Measurements from ENCODE around the gene PRR19.
A peak's percentile ranks its signal among the peaks of the same experiment; 100 is the strongest.

Gene PRR19

DNA sequence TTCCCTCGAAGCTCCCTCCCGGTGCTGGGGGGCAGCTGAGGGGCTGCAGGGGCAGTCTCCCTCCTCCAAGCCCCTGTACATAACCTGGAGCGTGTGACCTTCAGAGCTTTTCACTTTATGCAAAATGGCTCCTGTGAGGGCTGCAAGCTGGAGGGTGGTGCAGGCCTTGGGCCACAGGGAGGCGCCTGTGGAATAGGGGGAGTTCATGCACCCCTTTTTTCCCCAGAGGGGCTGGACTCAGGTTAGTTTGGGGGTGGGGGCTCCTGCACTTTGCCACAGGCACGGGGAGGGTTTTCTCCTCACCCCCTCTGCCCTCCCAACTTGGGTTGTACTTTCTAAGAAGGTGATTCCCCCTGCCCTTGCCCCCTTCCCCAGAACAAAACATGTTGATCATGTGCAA, 6.6 kb upstream of the PRR19 start:
- no peak for DNase-seq (ENCODE audit: low read depth in 2 of 2)

DNA sequence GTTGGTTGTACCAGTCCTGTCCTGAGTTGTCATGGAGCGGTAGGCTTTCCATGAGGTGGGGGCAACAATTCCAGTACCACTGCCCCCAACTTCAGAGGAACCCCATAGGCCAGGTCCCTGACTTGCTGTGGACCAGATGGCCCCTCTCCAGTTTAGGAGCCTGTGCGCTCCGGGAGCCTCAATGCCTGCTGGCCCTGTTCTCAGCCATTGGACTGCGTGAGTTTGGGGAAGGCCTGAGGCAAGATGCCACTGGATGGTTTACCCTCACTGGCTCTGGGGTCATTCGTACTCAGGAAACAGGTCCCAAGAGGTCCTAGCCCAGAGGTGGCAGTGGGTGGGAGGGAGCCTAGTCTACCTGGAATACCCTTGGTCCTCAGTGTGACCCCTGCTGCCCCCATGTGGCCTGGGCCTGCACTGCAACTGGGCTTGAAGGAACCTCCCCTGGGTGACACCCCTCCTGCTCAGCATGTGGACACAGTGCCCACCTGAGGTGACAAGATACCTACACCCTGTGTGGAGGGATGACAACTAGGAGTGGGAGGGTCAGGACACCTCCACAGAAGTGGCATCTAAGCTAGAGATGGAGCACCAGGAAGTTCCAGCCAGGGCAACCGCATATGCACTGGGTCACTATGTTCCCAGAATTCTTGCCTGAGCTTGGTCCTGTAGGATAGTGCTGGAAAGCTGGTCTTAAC, 6.0 kb upstream of the PRR19 start:
- DNase-seq (ENCODE audit: low read depth in 2 of 2) = peak; percentile 67 to 86

DNA sequence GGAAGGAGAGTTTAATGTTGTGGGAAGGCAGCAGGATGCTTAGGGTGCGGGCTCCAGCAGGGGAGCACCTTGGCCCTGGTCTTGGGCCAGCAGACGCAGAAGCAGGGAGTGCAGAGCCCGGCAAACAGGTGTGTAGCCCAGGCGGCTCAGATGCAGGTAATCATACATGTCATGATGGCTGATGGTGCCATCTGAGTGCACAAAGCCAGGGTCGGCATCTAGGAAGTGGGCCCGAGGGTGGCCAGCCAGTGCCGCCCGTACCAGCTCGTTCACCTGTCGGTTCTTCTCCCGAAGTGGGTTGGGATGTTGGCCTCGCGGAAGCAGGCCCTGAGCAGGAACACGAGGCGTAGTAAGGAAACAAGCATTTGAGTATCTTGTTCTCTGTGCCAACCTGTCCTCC, 4.9 kb upstream of the PRR19 start:
- DNase-seq (ENCODE audit: low read depth in 2 of 2) = no peak

DNA sequence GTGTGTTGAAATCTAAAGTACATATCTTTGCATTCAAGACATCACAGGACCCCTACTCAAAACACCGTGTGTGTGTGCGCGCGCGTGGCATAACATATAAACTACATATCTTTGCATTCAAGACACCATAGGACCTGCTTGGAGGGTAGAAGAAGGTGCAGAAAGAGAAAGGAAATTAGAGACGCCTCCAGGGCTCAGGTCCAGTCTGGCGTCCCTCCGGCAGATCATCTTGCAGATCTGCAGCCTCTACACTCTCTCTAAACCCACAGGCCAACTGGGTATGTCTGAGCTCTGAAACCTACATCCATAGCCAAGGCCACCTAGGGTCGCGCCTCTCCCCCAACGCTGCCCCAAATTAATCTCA, 1.2 kb downstream of the PRR19 start:
- no peak for DNase-seq (ENCODE audit: low read depth in 2 of 2)

DNA sequence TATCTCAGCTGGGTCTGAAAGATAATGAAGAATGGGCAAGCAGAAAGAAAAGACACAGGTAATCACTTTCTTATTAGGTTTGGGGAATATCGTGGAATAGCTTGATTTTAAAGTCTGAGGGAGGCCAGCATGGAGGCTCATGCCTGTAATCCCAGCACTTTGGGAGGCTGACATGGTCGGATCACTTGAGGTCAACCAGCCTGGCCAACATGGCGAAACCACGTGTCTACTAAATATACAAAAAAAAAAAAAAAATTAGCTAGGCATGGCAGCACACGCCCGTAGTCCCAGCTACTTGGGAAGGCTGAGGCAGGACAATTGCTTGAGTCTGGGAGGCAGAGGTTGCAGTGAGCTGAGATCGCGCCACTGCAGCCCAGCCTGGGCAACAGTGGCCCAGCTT, 1.9 kb downstream of the PRR19 start:
- DNase-seq (ENCODE audit: low read depth in 2 of 2) = no peak

DNA sequence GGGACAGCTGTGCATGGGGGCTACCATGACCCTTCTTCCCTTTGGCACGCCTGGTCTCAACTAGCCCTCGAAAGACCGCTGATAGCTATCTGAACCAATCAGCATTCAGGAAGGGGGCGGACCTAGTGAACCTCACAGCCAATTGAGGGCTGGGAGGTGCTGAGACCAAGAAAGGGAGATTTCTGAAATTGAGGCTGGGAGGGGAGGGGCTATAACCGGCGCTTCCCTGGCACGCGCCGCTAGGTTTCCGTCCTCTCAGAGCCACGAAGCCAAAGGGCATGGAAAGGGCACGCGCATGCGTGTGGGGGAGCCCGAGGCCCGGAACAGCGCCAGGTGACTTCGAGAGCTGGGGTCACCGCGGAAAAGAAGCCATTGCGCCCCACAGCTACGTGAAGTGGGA, 4.7 kb downstream of the PRR19 start:
- DNase-seq (ENCODE audit: low read depth in 2 of 2) = no peak

DNA sequence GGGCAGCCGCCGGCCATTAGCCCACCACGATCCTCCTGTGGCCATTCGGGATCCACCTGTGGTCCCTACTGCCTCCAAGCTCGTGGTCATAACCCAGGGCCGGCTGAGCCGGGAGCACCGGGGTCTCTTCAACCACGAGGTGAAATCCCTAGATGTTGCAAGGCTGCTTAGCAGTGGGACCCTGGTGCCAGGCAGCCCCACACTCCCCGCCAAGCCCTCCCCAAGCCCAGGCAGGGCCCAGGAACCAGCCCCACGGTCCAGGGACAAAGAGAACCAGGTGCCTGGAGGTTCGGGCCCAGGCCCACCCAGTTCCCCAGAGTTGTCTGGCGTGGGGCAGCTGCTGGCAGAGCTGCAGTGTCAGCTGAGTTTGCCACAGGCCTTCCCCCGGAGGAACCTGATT, 7.8 kb downstream of the PRR19 start:
- no peak for DNase-seq (ENCODE audit: low read depth in 2 of 2)

DNA sequence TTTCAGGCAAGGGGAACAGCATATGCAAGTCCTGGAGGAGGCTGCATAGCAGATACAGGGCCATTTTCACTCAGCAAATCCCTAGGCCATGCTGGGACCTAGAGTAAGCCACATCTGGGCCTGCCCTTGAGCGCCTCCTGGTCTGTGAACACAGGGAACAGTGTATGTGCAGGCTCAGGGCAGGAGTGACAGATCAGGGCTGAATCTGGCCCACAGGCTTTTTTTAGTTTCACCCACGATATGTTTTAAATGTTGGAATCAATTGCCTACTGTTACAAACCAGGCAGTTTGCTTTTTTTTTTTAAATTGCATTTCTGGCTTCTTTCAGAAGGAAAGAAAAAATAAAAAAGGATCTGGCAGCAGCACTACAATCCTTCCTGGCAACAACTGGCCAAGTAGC, 9.7 kb downstream of the PRR19 start:
- no peak for DNase-seq (ENCODE audit: low read depth in 2 of 2)

DNA sequence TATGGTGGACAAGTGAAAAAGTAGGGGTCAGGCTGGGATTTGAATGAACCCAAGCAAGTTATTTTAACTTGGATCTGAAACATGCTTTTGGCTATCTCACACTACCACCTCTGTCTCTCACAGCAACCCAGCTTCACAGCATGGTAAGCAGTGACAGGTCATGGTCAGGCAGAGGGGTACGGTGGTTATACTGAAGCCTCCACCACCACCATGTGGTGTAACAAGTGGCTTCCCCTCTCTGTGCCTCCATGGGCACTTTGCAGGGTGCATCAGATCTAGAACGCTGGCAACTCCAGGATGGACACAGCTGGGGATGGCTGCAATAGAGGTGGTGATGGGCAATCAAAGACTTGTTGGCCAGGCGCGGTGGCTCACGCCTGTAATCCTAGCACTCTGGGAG, 10.4 kb downstream of the PRR19 start:
- DNase-seq (ENCODE audit: low read depth in 2 of 2) = no peak

DNA sequence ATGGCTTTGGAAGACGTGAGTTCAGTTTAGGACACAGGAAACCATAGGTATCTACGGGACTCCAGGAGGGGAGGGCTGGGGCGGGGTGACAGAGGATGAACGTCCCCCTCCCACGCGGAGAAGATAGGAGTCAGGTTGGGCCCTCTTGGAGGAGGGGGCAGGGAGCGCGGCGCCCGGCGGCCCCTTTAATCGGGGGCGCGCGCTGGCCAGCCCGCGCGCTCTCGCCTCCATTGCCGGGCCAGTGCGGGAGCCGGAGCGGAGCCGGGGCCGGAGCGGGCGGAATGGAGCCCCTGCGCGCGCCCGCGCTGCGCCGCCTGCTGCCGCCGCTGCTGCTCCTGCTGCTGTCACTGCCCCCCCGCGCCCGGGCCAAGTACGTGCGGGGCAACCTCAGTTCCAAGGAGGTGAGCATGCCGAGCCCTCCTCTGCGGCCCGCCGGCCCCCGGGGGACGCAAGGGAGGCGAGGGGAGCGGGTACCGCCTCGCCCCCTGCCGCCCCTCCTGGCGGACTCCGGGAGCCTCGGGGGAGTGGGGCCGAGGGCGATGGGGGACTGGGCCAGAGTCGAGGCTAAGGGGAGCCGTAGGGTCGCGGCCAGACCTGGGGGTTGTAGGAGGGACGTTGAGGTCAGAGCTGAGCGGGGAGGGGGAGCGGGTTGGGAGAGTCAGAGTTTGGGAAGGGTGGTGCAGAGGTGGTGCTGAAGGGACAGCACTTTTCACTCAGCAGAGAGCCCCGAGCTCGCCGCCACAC, 11.3 kb downstream of the PRR19 start, which contains the start of gene TMEM145:
Gene TMEM145 (plus strand): TSS at position 214 of the 744 bp plus-strand sequence. CDS start 68 bp downstream, at position 282.
- DNase-seq (ENCODE audit: low read depth in 2 of 2) = peak in 1 of 2 donors; percentile 45

DNA sequence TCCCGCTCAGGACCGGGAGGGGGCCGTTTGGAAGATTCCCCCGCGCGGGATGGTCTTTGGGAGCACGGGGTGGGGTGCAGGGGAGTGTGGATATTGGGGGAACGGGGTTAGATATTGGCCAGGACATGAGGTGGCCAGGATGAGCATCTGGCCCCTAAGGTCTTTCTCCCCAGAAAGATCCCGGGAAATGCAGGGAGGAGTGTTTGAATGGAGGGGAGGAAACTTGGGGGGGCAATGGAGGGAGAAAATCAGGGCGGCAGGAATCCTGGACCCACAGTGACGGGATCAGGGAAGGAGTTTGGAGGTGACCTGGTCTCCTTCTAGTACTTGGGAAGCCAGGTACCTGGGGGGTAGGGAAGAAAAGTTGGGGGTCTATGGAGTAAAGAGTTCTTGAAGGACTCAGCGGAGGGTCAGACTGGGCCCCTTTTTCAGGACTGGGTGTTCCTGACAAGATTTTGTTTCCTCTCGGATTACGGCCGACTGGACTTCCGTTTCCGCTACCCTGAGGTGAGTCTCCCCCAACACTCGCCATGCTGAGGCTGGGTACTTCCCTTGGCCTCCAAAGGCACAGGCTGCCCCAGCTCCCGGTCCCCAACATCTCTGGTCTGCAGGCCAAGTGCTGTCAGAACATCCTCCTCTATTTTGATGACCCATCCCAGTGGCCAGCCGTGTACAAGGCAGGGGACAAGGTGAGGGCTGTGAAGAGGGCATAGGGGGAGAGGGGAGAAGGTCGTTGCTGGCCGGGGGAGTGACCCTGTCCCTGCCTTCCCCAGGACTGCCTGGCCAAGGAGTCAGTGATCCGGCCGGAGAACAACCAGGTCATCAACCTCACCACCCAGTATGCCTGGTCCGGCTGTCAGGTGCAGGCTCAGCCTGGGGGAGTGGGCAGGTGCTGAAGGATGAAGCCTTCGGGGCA, 12.2 kb downstream of the PRR19 start:
- no peak for DNase-seq (ENCODE audit: low read depth in 2 of 2)

DNA sequence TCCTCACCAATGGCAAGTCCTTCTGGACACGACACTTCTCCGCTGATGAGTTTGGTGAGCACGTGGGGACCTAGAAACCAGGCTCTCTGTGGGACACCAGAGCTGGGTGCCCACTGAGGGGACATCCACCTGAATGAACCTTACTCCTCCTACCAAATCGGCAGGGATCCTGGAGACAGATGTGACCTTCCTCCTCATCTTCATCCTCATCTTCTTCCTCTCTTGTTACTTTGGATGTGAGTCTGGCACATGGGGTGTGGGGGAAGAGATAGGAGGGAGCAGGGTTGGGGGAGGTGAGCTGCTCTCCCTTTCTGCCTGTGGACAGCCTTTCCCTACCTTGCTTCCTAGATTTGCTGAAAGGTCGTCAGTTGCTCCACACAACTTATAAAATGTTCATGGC, 13.1 kb downstream of the PRR19 start:
- DNase-seq (ENCODE audit: low read depth in 2 of 2) = no peak

DNA sequence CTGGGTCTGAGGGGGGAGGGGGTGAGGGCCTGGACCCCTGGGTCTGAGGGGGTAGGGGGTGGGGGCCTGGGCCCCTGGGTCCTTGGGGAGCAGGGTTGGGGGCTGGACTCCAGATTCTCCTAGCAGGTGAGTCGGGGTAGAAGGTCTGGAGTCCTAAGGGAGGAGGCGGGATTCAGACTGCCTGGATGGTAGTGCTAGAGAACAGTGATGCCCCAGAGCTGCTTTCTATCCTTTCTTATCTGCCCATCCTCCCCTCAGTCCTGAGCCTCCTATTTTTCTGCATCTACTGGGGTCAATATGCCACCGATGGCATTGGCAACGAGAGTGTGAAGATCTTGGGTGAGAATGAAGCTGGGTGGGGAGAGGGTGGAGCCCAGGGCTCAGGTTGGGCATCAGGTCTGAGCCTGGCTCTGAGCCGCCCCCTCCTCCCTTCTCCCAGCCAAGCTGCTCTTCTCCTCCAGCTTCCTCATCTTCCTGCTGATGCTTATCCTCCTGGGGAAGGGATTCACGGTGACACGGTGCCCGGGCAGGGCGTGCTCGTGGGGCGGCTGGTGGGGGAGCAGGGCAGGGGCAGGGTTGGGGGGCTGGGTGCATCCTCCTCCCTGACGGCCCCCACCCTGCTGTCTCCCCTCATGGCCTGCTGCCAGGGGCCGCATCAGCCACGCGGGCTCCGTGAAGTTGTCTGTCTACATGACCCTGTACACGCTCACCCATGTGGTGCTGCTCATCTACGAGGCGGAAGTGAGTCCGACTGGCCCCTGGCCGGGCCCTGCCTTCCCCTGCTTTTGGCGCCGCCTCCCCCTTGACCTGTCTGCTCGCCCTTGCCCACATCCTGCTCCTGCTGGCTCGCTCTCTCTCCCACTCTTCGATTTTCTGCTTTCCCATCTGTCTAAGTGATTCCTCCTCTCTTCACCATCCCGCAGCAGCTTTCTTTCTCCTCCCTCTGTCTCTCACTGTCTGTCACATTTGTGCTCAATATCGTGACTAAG, 14.6 kb downstream of the PRR19 start:
- no peak for DNase-seq (ENCODE audit: low read depth in 2 of 2)

DNA sequence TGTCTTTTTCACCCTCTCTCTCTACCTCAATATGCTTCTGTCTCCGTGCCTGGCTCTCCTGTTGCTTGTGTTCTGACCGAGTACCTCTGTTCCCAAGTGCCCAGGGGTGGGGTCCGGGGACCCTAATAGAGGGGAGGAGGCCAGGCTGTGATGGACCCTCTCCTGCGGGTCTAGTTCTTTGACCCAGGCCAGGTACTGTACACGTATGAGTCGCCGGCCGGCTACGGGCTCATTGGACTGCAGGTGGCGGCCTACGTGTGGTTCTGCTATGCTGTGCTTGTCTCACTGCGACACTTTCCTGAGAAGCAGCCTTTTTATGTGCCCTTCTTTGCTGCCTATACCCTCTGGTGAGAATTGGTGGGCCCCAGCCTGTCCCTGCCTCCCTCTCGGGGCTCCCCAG, 15.6 kb downstream of the PRR19 start:
- no peak for DNase-seq (ENCODE audit: low read depth in 2 of 2)

DNA sequence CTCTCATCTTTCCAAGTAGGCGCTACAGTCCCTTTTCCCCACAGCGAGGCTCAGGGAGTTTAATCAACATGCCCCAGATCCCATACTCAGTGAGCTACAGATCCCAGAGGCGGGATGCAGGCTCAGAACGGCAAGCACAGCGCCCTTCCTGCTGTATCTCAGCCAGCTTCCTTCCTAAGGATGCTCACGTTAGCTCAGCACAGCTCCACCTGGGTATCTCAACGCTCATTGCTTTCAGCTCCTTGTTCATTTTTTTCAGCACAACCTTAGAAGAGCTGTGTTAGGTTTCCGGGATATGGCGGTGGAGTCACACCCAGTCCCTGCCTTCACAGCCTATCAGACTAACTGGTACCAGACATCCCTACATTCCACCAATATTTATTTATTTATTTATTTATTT, 20.4 kb downstream of the PRR19 start:
- DNase-seq (ENCODE audit: low read depth in 2 of 2) = no peak

DNA sequence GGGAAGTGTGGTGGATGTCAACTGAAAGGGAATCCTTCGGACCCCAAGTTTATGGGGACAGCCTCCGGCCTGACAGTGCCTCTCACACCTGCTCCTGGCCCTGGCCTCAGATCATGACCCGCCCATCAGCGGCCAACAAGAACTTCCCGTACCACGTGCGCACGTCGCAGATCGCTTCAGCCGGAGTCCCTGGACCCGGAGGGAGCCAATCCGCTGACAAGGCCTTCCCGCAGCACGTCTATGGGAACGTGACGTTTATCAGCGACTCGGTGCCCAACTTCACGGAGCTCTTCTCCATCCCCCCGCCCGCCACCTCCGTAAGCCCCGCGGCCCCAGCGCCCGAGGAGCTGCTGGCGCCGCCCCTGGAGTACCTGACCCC, 21.5 kb downstream of the PRR19 start:
- DNase-seq (ENCODE audit: low read depth in 2 of 2) = no peak

DNA sequence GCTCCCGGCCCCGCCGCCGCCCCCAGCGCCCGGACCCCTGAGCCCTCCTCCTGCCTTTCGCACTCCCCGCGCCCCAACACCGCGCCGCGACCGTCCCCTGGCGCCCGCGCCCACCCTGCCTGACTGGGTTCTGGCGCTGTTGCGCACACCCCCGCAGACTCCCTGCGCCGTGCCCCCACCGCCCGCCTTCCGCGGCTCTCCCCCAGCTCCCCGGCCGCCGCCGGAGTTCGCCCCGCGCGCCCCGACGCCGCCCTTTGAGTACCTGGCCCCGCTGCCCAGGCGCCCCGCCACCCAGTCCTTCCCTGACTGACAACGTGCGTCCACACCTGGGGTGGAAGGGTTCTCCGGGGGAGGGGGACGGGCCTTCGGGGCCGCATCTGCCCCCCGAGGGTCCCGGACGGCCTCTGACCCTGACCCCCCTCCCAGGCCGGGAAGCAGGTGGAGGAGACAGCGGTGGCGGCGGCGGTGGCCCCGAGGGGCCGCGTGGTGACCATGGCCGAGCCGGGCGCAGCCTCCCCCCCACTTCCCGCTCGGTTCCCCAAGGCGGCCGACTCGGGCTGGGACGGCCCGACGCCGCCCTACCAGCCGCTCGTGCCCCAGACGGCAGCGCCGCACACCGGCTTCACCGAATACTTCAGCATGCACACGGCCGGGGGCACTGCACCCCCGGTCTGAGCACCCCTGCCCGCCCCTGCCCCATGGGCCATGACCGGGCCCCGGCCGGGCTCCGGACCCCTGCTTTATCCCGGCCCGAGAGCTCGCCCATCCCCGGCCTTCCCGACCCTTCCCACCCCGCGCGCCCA, 22.1 kb downstream of the PRR19 start:
- no peak for DNase-seq (ENCODE audit: low read depth in 2 of 2)

DNA sequence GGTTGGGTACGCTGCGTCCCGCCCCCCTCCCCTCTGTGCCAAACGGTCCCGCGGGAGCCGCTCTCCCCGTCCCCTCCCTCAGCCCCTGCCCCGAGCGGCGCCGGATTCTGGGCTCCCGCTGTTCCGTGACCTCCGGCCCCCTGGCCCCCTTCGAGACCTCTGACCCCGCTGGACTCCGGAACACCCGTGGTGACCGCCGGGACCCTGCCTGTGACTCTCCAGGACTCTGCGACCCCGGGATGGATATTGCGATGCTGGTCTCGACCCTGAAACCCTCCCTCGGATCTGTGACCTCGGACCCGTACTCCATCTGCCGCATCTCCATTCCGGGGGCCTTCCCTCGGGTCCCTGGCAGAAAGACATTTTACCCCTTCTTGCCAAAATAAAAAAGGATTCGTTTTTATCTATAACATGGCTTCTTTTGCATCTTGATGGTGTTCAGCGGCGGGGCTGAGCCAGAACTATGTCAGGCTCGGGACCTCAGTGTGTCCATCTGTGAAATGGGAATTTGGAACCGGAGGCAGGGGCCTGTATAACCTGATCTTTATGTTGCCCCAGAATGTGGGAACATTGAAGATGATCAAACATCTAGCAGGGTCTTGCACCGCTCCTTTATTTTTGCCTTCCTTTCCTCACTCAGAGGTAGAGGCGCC, 22.8 kb downstream of the PRR19 start:
- DNase-seq (ENCODE audit: low read depth in 2 of 2) = no peak

DNA sequence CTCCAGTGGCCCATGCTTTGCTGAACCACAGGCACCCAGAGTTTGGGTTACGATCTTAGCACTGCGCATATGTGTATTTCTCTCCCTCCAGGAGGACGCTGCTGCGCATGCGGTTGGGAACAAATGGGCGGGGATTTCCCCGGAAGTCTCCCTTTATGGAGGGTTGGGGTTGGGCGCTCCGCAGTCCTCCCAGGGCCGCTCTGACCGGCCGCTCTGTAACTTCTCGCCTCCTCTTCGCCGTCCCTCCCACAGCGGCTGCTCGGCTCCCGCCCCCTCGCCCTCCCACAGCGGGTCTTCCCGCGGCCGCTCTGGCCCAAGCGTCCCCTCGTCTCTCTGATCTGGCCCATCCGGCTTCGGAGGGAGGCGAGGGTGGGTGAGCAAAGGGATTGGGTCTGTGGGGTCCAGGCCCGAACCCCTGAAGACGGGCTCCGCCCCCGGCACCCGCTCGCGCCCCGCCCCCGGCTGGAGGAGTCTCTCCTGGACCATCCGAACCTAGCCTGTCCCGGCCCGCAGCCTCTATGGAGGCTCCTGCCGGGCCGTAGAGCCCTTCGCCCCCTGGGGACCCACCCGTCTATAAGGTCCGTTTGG, 23.5 kb downstream of the PRR19 start, which contains the start of gene MEGF8:
Gene MEGF8 (plus strand): TSS at position 328 of the 588 bp plus-strand sequence. CDS start 609 bp downstream, outside the sequence.
- DNase-seq (ENCODE audit: low read depth in 2 of 2) = peak; percentile 96 to 97

Data from stimulated activated CD4-positive, alpha-beta T cell treated with anti-CD3 and anti-CD28 coated beads, Interleukin-15, amount 100 ng/mL, for 48 hours (primary cell).